22Rv1 (cell line): ENCODE measurements around the gene ERVH48-1.
"Not testable (repeated sequence)": the region's sequence is repeated elsewhere in the genome, so short reads cannot be mapped to it uniquely, and the experiment has no call there.

Experiments
- H3K27ac ChIP-seq: fragments of 450-650 bp; 2 replicates; pipeline ENCODE4 v1.5.1; 2017
- CTCF ChIP-seq: fragments of 450-650 bp; IDR thresholded peaks from 2 replicates; pipeline ENCODE4 v1.5.1; 2017; ENCODE audit warnings: mild to moderate bottlenecking
- ZFX ChIP-seq: fragments of 450-650 bp; IDR thresholded peaks from 2 replicates; pipeline ENCODE4 v1.6.1; 2017; ENCODE audit warnings: antibody characterized with exemption, borderline replicate concordance

ERVH48-1 gene

GRCh38 chr21:42931560-42932235 is 6.3 kb upstream of the ERVH48-1 start:
- H3K27ac ChIP-seq, result no peak overlapping the region
- TF ChIP-seq CTCF, result no peak
- TF ChIP-seq ZFX, result no peak

GRCh38 chr21:42929969-42930368 is 4.5 kb upstream of the ERVH48-1 start:
- TF ChIP-seq CTCF (no peak), ZFX (no peak)
- H3K27ac ChIP-seq, result no peak overlapping the region

- not testable (repeated sequence) for H3K27ac ChIP-seq
Measured at GRCh38 chr21:42927474-42928200, 2.2 kb upstream of the ERVH48-1 start.

GRCh38 chr21:42924433-42924751 is 1.0 kb downstream of the ERVH48-1 start:
- TF ChIP-seq ZFX (no peak), CTCF (no peak)

GRCh38 chr21:42923553-42924432 is 1.6 kb downstream of the ERVH48-1 start:
- peak overlapping the region; percentile 65 for H3K27ac ChIP-seq
- TF ChIP-seq CTCF (peak; percentile 89), ZFX (no peak)

More at GRCh38 chr21:42924433-42924751, 1.0 kb downstream of the ERVH48-1 start:
- peak overlapping the region; percentile 65 for H3K27ac ChIP-seq

GRCh38 chr21:42922918-42923317 is 2.5 kb downstream of the ERVH48-1 start:
- no peak overlapping the region for H3K27ac ChIP-seq
- no peak for TF ChIP-seq ZFX
- TF ChIP-seq CTCF, result no peak

GRCh38 chr21:42921927-42922326 is 3.5 kb downstream of the ERVH48-1 start:
- H3K27ac ChIP-seq, result no peak overlapping the region

More at GRCh38 chr21:42921927-42922326, 3.5 kb downstream of the ERVH48-1 start:
- TF ChIP-seq CTCF, result no peak
- TF ChIP-seq ZFX, result no peak
